HEK293 (cell line): ENCODE results near the gene GZF1.

Source experiments
- KLF7 ChIP-seq: fragments of 450-650 bp; formaldehyde crosslinking; IDR thresholded peaks from 2 replicates; pipeline ENCODE4 v1.5.1; 2016; ENCODE audit warnings: missing biosample characterization, missing genetic modification characterization, borderline replicate concordance
- OSR2 ChIP-seq: fragments of 450-650 bp; formaldehyde crosslinking; IDR thresholded peaks from 2 replicates; pipeline ENCODE4 v1.5.1; 2016; ENCODE audit warnings: missing biosample characterization, missing genetic modification characterization
- PBX3 ChIP-seq: sonication (generic); formaldehyde crosslinking; IDR thresholded peaks from 2 replicates; pipeline ENCODE4 v1.8.1; 2022; ENCODE audit warnings: mild to moderate bottlenecking, moderate library complexity, missing genetic modification reagents
- PRDM6 ChIP-seq: fragments of 450-650 bp; formaldehyde crosslinking; IDR thresholded peaks from 2 replicates; pipeline ENCODE4 v1.5.1; 2017; ENCODE audit warnings: missing biosample characterization, missing genetic modification characterization
- SP2 ChIP-seq: fragments of 450-650 bp; formaldehyde crosslinking; IDR thresholded peaks from 2 replicates; pipeline ENCODE4 v1.5.1; 2016; ENCODE audit warnings: missing biosample characterization, missing genetic modification characterization
- SP3 ChIP-seq: fragments of 450-650 bp; formaldehyde crosslinking; IDR thresholded peaks from 2 replicates; pipeline ENCODE4 v1.5.1; 2016; ENCODE audit warnings: missing biosample characterization, missing genetic modification characterization
- TCF7L2 ChIP-seq: IDR thresholded peaks from 2 replicates; pipeline ENCODE4 v1.6.1; 2011; ENCODE audit warnings: low read depth, mild to moderate bottlenecking, inconsistent platforms, low read length, moderate library complexity, borderline replicate concordance
- ZBTB10 ChIP-seq: fragments of 450-650 bp; formaldehyde crosslinking; IDR thresholded peaks from 2 replicates; pipeline ENCODE4 v1.5.1; 2016; ENCODE audit warnings: missing biosample characterization, missing genetic modification characterization
- ZFP3 ChIP-seq: fragments of 450-650 bp; formaldehyde crosslinking; IDR thresholded peaks from 2 replicates; pipeline ENCODE4 v1.5.1; 2016; ENCODE audit warnings: low read depth, missing biosample characterization, missing genetic modification characterization
- ZIC2 ChIP-seq: fragments of 450-650 bp; formaldehyde crosslinking; IDR thresholded peaks from 2 replicates; pipeline ENCODE4 v1.5.1; 2016; ENCODE audit warnings: missing biosample characterization, missing genetic modification characterization
- ZNF133 ChIP-seq: fragments of 450-650 bp; formaldehyde crosslinking; IDR thresholded peaks from 2 replicates; pipeline ENCODE4 v1.5.1; 2016; ENCODE audit warnings: missing biosample characterization, missing genetic modification characterization
- ZNF140 ChIP-seq: fragments of 450-650 bp; formaldehyde crosslinking; IDR thresholded peaks from 2 replicates; pipeline ENCODE4 v1.5.1; 2016; ENCODE audit warnings: missing biosample characterization, missing genetic modification characterization
- ZNF184 ChIP-seq: fragments of 450-650 bp; IDR thresholded peaks from 2 replicates; pipeline ENCODE4 v1.5.1; 2018; ENCODE audit warnings: missing biosample characterization, mild to moderate bottlenecking, missing genetic modification characterization
- ZNF202 ChIP-seq: fragments of 450-650 bp; formaldehyde crosslinking; IDR thresholded peaks from 2 replicates; pipeline ENCODE4 v1.5.1; 2016; ENCODE audit warnings: missing biosample characterization, missing genetic modification characterization, borderline replicate concordance
- ZNF311 ChIP-seq: fragments of 450-650 bp; formaldehyde crosslinking; IDR thresholded peaks from 2 replicates; pipeline ENCODE4 v1.5.1; 2017; ENCODE audit warnings: missing biosample characterization, missing genetic modification characterization, borderline replicate concordance
- ZNF350 ChIP-seq: fragments of 450-650 bp; formaldehyde crosslinking; IDR thresholded peaks from 2 replicates; pipeline ENCODE4 v1.5.0; 2017; ENCODE audit warnings: missing biosample characterization, mild to moderate bottlenecking, missing genetic modification characterization
- ZNF354C ChIP-seq: fragments of 450-650 bp; formaldehyde crosslinking; IDR thresholded peaks from 2 replicates; pipeline ENCODE4 v1.5.1; 2016; ENCODE audit warnings: missing biosample characterization, missing genetic modification characterization, low read depth, borderline replicate concordance
- ZNF37A ChIP-seq: fragments of 450-650 bp; IDR thresholded peaks from 2 replicates; pipeline ENCODE4 v1.5.1; 2018; ENCODE audit warnings: missing biosample characterization, missing genetic modification characterization
- ZNF394 ChIP-seq: fragments of 450-650 bp; formaldehyde crosslinking; IDR thresholded peaks from 2 replicates; pipeline ENCODE4 v1.5.1; 2016; ENCODE audit warnings: missing biosample characterization, missing genetic modification characterization, mild to moderate bottlenecking, moderate library complexity, borderline replicate concordance
- ZNF416 ChIP-seq: fragments of 450-650 bp; formaldehyde crosslinking; IDR thresholded peaks from 2 replicates; pipeline ENCODE4 v1.5.1; 2016; ENCODE audit warnings: missing biosample characterization, missing genetic modification characterization
- ZNF426 ChIP-seq: fragments of 450-650 bp; formaldehyde crosslinking; IDR thresholded peaks from 2 replicates; pipeline ENCODE4 v1.5.1; 2017; ENCODE audit warnings: missing biosample characterization, missing genetic modification characterization, mild to moderate bottlenecking, inconsistent platforms, moderate library complexity
- ZNF510 ChIP-seq: fragments of 450-650 bp; formaldehyde crosslinking; IDR thresholded peaks from 2 replicates; pipeline ENCODE4 v1.5.1; 2018; ENCODE audit warnings: mild to moderate bottlenecking, missing genetic modification characterization, missing biosample characterization; ENCODE audit not compliant: insufficient replicate concordance
- ZNF513 ChIP-seq: fragments of 450-650 bp; IDR thresholded peaks from 2 replicates; pipeline ENCODE4 v1.5.1; 2018; ENCODE audit warnings: missing biosample characterization, missing genetic modification characterization
- ZNF529 ChIP-seq: fragments of 450-650 bp; formaldehyde crosslinking; IDR thresholded peaks from 2 replicates; pipeline ENCODE4 v1.5.1; 2017; ENCODE audit warnings: missing genetic modification characterization, missing biosample characterization; ENCODE audit not compliant: insufficient replicate concordance
- ZNF555 ChIP-seq: fragments of 450-650 bp; formaldehyde crosslinking; conservative IDR thresholded peaks from 2 replicates; pipeline ENCODE4 v1.5.1; 2017; ENCODE audit warnings: missing biosample characterization, mild to moderate bottlenecking, missing genetic modification characterization, inconsistent platforms
- ZNF624 ChIP-seq: fragments of 450-650 bp; formaldehyde crosslinking; IDR thresholded peaks from 2 replicates; pipeline ENCODE4 v1.5.1; 2017; ENCODE audit warnings: missing biosample characterization, missing genetic modification characterization
- ZNF626 ChIP-seq: fragments of 450-650 bp; sonication (Bioruptor Pico); formaldehyde crosslinking; IDR thresholded peaks from 2 replicates; pipeline ENCODE4 v1.5.1; 2018; ENCODE audit warnings: missing biosample characterization, missing genetic modification characterization, inconsistent platforms
- ZNF704 ChIP-seq: fragments of 450-650 bp; formaldehyde crosslinking; IDR thresholded peaks from 2 replicates; pipeline ENCODE4 v1.5.1; 2016; ENCODE audit warnings: missing biosample characterization, missing genetic modification characterization
- ZNF76 ChIP-seq: fragments of 450-650 bp; formaldehyde crosslinking; IDR thresholded peaks from 2 replicates; pipeline ENCODE4; 2016; ENCODE audit warnings: low read depth, missing biosample characterization, missing genetic modification characterization, borderline replicate concordance
- ZNF776 ChIP-seq: fragments of 450-650 bp; formaldehyde crosslinking; IDR thresholded peaks from 2 replicates; pipeline ENCODE4 v1.5.0; 2017; ENCODE audit warnings: missing biosample characterization, missing genetic modification characterization, borderline replicate concordance
- TF ChIP-seq, protein P1 (sequence below): fragments of 450-650 bp; formaldehyde crosslinking; IDR thresholded peaks from 2 replicates; pipeline ENCODE4 v1.5.1; 2017; ENCODE audit warnings: missing biosample characterization, missing genetic modification characterization

GZF1 gene

GRCh38 chr20:23350196-23350903 lies 11.6 kb upstream of the GZF1 start, which contains the start of gene NXT1 (continued):
- TF ChIP-seq ZNF76 (tag by site-specific recombination) (peak; percentile 91), ZNF354C (no peak), SP3 (tag by site-specific recombination) (peak; percentile 95), ZFP3 (tag by site-specific recombination) (no peak), ZNF133 (no peak), ZBTB10 (tag by site-specific recombination) (peak; percentile 81), SP2 (tag by site-specific recombination) (peak; percentile 93), OSR2 (tag by site-specific recombination) (no peak), ZNF529 (no peak), ZNF140 (no peak), ZNF37A (tag by site-specific recombination) (no peak), ZNF394 (tag by site-specific recombination) (peak; percentile 93), KLF7 (no peak), ZIC2 (tag by site-specific recombination) (no peak), ZNF510 (tag by site-specific recombination) (no peak), ZNF202 (no peak), ZNF426 (tag by site-specific recombination) (no peak), ZNF555 (tag by site-specific recombination) (no peak), ZNF311 (no peak), PBX3 (CRISPR knock-in tag) (peak; percentile 89; the same call in 1 of the 2 replicates), ZNF513 (tag by site-specific recombination) (no peak), ZNF626 (tag by site-specific recombination) (no peak), TCF7L2 (no peak), PRDM6 (tag by site-specific recombination) (no peak), ZNF416 (tag by site-specific recombination) (no peak), ZNF704 (tag by site-specific recombination) (no peak), ZNF184 (tag by site-specific recombination) (no peak), ZNF624 (no peak), ZNF350 (no peak), ZNF776 (no peak)
- TF ChIP-seq, protein P1, sequence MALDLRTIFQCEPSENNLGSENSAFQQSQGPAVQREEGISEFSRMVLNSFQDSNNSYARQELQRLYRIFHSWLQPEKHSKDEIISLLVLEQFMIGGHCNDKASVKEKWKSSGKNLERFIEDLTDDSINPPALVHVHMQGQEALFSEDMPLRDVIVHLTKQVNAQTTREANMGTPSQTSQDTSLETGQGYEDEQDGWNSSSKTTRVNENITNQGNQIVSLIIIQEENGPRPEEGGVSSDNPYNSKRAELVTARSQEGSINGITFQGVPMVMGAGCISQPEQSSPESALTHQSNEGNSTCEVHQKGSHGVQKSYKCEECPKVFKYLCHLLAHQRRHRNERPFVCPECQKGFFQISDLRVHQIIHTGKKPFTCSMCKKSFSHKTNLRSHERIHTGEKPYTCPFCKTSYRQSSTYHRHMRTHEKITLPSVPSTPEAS (tag by site-specific recombination) = no peak
